ENCODE results near the gene AJAP1. TPM values are rescaled to one million over a fixed set of nuclear protein-coding genes. Genes with fewer than 3 reads are reported as not detected.

The AJAP1 gene
- total and polyA plus RNA-seq, 2 of the 13 experiments (the other 11 are each of a cell fraction or from before 2014, with no cell fraction given): not detected

DNA sequence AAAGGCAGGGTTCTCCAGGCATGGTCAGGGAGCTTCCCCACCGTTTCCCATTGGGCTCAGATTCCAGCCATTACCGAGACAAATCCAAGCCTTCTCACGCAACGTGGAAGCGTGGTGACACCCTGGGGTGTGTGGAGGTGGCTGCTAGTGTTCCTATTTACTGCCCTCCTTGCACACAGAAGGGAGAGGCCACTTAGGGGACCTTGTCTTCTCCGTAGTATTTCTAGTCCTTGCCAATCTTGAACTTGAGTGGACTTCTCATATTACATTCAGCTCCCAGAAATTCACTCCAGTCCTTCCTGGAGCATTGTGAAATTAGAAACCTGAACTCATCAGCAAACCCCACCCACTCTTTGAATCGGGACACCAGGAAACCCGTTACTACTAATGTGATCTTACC lies 131.6 kb downstream of the AJAP1 start (continued):
- TF ChIP-seq HNF1A (IDR thresholded peaks at IDR 0.05; ENCODE audit: low read depth) (no peak), HNF1A (CRISPR knock-in tag; IDR thresholded peaks at IDR 0.05; ENCODE audit: borderline replicate concordance) (no peak), ZNF619 (CRISPR knock-in tag; IDR thresholded peaks at IDR 0.05) (no peak), KAT2B (IDR thresholded peaks at IDR 0.05; ENCODE audit: borderline replicate concordance, low read depth, low read length) (no peak), ZNF558 (CRISPR knock-in tag; IDR thresholded peaks at IDR 0.05; ENCODE audit: borderline replicate concordance) (no peak)

DNA sequence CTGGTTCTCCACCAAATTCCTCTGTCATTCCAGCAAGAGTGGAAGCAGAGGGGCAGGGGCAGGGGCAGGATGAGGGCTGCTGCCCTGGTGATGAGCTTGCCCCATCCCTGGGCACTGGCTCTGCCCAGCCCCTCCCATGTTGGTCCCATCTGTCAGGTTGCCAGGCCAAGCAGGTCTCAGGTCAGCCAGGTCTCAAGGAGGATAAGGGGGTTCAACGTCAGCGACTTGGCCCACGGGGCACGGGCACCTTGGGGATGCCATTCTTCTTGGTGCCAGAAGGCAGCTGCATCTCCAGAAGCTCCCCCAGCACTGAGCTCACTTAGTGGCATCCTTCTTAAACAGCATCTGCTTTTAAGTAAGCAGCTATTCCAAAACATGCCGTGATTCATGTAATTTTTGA lies 133.1 kb downstream of the AJAP1 start:
- H3K4me1 ChIP-seq (ENCODE audit: insufficient read depth, low read length): no peaks in the 10 kb centered on the region
- CTCF ChIA-PET (ENCODE audit: low intra/inter-chr PET ratio, low total read pairs): no interaction called here
- in situ Hi-C loops (cut with HindIII; ENCODE audit: extremely low pct_ligation_motif_present, low pct_unique_long_range_greater_than_20kb): no loop called here
- no peak overlapping the region for H3K9ac ChIP-seq (ENCODE audit: insufficient read depth, low read depth, low read length)
- no peaks in the 10 kb centered on the region for H3K9me3 ChIP-seq (ENCODE audit: low read length)
- no peaks in the 10 kb centered on the region for H3K36me3 ChIP-seq (replicated peaks in 1 of 2; ENCODE audit: control insufficient read depth in 1 of 2, insufficient read depth in 2 of 2, low read length in 2 of 2)
- POLR2A ChIA-PET: no interaction called here
- H3K27me3 ChIP-seq (ENCODE audit: control insufficient read depth in 1 of 2, insufficient read depth in 2 of 2, low read length in 2 of 2): no peaks in the 10 kb centered on the region; a peak in 1 of 5 replicates
- H3K79me2 ChIP-seq (ENCODE audit: insufficient read depth, low read length): no peaks in the 10 kb centered on the region
- WGBS (ENCODE audit: low lambda C conversion rate): 0% methylated on average over 1 of the region's 5 CpGs
- H3K4me3 ChIP-seq (replicated peaks in 1 of 3; ENCODE audit: insufficient read depth in 1 of 3, low read depth in 2 of 3, low read length in 3 of 3): no peak overlapping the region
- FAIRE-seq: no peak
- no TSS peak for BruUV-seq (replicated peaks)
- H3K4me2 ChIP-seq (ENCODE audit: low read depth, low read length): no peak overlapping the region
- ATAC-seq: no peak
- H2AFZ ChIP-seq (ENCODE audit: low read length): no peak overlapping the region
- intact Hi-C loops (cut with micrococcal nuclease; ENCODE audit: unreplicated experiment): no loop called here
- TF ChIP-seq DR1 (CRISPR knock-in tag; IDR thresholded peaks at IDR 0.05): no peak
- TF ChIP-seq DZIP1 (CRISPR knock-in tag; IDR thresholded peaks at IDR 0.05): no peak
- TF ChIP-seq MXD4 (CRISPR knock-in tag; IDR thresholded peaks at IDR 0.05): no peak
- no peak for TF ChIP-seq JDP2 (CRISPR knock-in tag; IDR thresholded peaks at IDR 0.05; ENCODE audit: borderline replicate concordance)
- DNase-seq (ENCODE audit: low spot score): no peak
- H3K27ac ChIP-seq (ENCODE audit: extremely low read length, insufficient read depth, low read length): no peak overlapping the region
- H4K20me1 ChIP-seq (ENCODE audit: insufficient read depth, low read length): no peaks in the 10 kb centered on the region
